Fibroblast of skin of abdomen (primary cell): ENCODE results near the gene PCDH15.

ENCODE experiments used
- DNase-seq: peaks from one replicate; pipeline ENCODE4 v3.0.0-alpha.2; 2013

PCDH15 gene

DNA sequence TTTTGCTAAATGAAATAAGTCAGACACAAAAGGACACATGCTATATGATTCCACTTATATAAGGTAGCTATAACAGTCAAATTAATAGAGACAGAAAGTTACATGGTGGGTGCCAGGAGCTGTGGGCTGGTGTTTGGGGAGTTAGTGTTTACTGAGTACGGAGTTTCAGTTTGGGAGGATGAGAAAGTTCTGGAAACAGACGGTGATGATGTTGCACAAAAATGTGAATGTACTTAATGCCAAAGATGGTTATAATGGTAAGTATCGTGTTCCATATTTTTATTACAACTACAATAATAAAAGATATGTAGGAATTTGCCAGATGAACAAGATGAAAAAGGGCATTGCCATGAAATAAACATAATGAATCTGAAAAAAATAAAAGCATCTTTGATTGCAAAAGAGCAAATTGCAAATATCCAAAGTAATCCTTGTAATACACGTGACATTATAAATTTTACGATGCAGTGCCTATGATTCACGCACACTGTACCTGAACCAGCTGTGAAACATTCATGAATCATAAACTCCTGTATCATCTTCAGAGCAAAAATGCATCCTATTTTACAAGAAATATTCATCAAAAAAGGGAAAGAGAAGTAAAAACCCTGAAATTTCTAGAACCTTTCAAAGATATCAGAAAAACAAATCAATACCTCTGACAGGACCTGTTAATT, 676.7 kb downstream of the PCDH15 start:
- DNase-seq, result no peak

- no peak for DNase-seq
Measured at GRCh38 chr10:54120806-54121205, 680.2 kb downstream of the PCDH15 start.

GRCh38 chr10:54108961-54109360, 692.1 kb downstream of the PCDH15 start:
- no peak for DNase-seq

- no peak for DNase-seq
Measured at GRCh38 chr10:54096892-54097291, 704.1 kb downstream of the PCDH15 start.

- DNase-seq, result no peak
Measured at GRCh38 chr10:54094321-54094720, 706.7 kb downstream of the PCDH15 start.

DNA sequence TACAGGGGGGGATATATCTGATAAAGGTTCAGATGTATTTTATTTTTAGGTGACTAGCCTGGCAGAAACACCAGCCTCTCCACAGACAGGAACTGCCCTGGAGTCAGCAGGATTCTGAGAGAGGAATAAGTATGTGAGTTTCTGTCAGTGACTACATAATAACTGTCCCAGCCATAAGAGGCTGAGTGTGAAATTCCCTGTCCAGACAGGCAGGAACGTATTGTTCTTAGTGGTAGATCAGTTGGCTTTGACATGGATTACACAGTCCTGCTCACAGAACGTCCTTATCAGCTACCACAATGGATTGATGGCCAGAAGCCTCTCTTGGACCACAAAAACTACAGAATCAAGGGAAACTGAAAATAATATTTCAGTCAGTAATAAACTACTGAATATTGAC, 709.8 kb downstream of the PCDH15 start:
- DNase-seq, result no peak

DNA sequence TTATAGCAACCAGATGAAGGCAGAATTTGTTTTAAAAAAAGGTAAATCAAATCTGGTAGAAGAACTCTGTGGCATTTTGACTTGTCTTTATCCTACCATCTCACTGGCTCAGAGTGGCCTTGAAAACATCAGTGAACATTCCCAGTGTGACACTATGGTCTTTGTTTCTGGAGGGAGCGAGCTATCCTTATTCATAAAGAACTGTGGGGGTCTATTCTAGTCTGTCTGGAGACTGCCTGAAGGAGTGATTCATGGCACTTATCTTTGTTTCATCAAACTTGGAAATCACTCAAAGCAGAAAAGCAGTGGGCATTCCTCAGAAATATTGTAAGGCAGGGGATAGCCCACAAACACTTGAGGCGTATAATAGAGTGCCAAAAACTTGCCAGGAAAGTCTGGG, 719.1 kb downstream of the PCDH15 start:
- DNase-seq, result no peak

GRCh38 chr10:54067361-54067760, 733.7 kb downstream of the PCDH15 start:
- DNase-seq, result no peak

- no peak for DNase-seq
Measured at GRCh38 chr10:54066646-54067045, 734.4 kb downstream of the PCDH15 start.

- DNase-seq, result no peak
Measured at GRCh38 chr10:54065106-54065505, 735.9 kb downstream of the PCDH15 start.

GRCh38 chr10:54064215-54064614, 736.8 kb downstream of the PCDH15 start:
- no peak for DNase-seq

DNA sequence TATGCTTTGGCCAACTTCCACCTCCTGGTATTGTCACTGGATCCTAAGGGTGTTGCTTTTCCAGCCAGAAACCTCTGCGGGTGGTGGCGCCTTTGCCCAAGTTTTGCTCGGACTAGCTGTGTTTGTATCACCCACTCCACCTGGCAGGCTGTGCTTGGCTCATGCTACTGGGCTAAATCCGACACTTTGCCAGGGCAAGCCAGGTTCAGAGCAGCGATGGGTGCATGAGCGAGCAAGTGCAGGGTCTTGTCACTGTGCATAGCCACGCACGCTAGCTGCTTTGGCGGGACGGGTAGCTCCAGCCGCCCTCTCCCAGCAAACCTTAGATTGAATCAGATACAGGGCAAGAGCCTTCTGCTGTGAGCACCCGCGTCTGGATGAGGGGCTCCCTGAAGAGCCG, 737.5 kb downstream of the PCDH15 start:
- DNase-seq, result no peak

- no peak for DNase-seq
Measured at GRCh38 chr10:54060572-54060971, 740.5 kb downstream of the PCDH15 start.

- no peak for DNase-seq
Measured at GRCh38 chr10:54057357-54057756, 743.7 kb downstream of the PCDH15 start.

- no peak for DNase-seq
Measured at GRCh38 chr10:54026340-54026739, 774.7 kb downstream of the PCDH15 start.

- DNase-seq, result no peak
Measured at GRCh38 chr10:54011117-54011516, 789.9 kb downstream of the PCDH15 start.

DNA sequence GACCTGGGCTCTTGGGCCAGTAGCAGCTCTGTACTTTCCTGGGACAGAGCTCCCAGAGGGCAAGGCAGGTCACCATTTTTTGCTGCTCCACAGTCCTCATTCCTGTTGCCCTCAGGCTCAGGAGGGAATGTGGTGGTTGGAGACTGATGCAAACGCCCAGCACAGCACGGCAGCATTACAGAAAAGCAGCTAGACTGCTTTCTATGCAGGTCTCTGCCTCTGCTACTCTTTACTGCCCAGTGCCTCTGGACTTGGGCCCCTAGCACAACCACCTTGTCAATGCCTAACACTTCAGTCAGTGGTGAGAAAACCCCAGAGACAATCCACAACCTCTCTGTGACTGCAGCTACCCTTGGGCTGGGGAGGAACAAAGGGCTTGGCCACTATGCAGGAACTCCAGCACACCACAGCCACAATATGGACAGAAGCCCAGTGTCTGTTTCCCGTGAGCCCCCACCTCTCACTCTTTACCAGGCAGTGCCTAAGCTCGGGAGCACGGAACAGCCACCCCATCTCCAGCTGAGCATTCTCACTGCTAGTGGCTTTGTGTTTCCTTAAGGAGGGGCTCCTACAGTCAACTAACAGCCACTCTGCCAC, 790.6 kb downstream of the PCDH15 start:
- DNase-seq, result no peak

DNA sequence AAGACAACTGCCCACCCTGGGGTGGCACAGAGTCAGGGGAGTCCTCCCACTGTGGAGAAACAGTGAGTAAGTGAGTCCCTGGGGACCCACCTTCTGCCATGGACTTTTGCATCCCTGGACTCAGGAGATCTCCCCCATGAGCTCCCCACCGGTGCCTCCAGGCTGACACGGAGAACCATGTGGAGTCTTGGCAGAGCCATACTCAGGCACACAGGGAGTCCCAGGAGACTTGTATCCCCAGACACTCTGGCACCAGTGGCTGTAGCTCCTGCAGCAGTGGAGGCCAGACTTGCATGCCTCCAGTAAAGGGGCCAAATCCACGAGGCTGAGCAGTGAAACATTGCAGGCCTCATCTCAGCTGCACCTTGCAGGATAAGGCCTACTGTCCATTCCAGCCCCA, 791.4 kb downstream of the PCDH15 start:
- DNase-seq, result no peak

GRCh38 chr10:54002077-54002476, 799.0 kb downstream of the PCDH15 start:
- no peak for DNase-seq

GRCh38 chr10:53997953-53998352, 803.1 kb downstream of the PCDH15 start:
- no peak for DNase-seq

- no peak for DNase-seq
Measured at GRCh38 chr10:53990799-53991238, 810.2 kb downstream of the PCDH15 start.

- DNase-seq, result no peak
Measured at GRCh38 chr10:53983431-53983830, 817.6 kb downstream of the PCDH15 start.

- no peak for DNase-seq
Measured at GRCh38 chr10:53980210-53980609, 820.8 kb downstream of the PCDH15 start.

DNA sequence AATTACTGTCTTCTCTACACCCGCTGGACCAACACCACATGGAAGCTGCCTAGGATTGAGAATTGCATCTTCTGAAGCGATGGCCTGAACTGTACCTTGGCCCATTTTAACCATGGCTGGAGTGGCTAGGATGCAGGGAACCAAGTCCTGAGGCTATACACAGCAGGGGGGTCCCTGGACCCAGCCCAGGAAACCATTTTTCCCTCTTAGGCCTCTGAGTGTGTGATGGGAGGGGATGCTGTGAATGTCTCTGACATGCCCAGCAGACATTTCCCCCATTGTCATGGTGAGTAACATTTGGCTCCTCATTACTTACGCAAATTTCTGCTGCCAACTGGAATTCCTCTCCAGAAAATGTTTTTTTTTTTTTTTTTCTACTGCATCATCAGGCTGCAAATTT, 822.7 kb downstream of the PCDH15 start:
- no peak for DNase-seq

GRCh38 chr10:53977267-53977666, 823.8 kb downstream of the PCDH15 start:
- DNase-seq, result no peak
